GM19240 (cell line): ENCODE data around the gene DENND2D.

Source experiments
- DNase-seq: peaks from one replicate; pipeline ENCODE4 v3.0.0; 2011; ENCODE audit warnings: low spot score; ENCODE audit not compliant: insufficient read length

DENND2D gene

DNA sequence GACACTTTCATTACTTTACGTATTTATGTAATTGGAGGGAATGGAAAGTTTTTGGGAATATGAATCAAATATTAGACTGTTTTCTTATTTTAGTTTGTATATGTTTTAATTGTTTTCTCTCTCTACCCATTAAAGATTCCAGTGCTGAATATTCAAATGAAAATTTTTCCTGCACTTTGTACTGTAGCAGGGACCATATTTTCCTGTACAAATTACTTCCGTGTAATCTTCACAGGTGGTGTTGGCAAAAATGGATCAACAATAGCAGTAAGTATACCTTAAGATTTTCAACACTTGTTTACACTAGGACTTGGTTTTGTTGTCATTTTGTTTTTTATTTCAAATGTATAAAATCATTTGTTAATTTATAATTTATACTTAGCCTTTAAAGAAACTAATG, 18.4 kb downstream of the DENND2D start:
- DNase-seq: no peak

GRCh38 chr1:111179968-111180533, 20.4 kb downstream of the DENND2D start:
- no peak for DNase-seq

DNA sequence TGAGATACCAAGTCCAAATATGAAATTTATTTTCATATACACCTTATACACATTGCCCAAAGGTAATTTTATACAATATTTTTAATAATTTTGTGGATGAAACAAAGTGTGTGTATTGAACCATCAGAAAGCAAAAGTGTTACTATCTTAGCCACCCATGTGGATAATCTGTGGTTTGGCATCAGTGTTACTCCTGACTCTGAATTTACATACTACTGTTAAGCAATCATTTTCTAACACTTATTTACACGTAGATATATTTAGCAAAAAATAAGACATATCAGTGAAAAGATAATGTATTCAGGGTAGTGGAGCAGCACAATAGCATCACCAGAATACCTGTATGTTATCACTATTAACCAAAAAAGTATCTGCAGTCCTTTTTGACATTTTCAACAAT, 23.8 kb downstream of the DENND2D start:
- no peak for DNase-seq

- DNase-seq: no peak
Measured at GRCh38 chr1:111175349-111175748, 25.1 kb downstream of the DENND2D start.

- DNase-seq: no peak
Measured at GRCh38 chr1:111174070-111174469, 26.4 kb downstream of the DENND2D start.

- DNase-seq: no peak
Measured at GRCh38 chr1:111172463-111172862, 28.0 kb downstream of the DENND2D start.

DNA sequence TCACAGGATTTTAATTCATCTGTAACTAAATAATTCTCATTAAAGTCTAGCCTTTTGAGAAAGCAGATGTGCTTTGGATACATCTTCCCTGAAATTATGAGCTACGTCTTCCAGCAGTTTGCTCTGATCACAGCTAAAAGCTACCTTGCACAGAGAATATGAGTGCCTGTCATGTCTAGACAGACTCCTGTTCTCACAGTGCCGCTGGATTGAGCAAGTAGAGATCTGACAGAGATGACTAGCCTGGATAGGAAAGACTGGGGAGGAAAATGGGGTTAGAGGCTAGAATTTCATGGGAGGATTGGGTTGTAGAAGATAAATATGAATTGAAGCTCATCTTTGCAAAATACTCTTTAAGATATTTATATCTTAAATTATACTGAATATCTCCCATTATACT, 36.3 kb downstream of the DENND2D start:
- no peak for DNase-seq

DNA sequence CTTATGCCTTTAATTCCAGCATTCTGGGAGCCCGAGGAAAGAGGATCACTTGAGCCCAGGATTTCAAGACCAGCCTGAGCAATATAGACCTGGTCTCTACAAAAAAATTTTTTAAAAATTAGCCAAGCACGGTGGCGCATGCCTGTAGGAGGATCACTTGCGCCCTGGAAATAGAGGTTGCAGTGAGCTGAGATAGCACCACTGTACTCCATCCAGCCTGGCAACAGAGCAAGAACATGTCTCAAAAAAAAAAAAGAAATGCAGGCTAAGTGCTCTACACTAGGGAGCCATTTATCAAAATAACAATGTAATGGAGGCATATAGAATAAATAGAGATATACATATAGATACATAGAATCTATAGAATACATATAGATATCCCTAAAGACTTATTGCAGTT, 37.1 kb downstream of the DENND2D start:
- no peak for DNase-seq

GRCh38 chr1:111162488-111162880, 38.0 kb downstream of the DENND2D start:
- DNase-seq: no peak

GRCh38 chr1:111161843-111162487, 38.5 kb downstream of the DENND2D start:
- DNase-seq: no peak

DNA sequence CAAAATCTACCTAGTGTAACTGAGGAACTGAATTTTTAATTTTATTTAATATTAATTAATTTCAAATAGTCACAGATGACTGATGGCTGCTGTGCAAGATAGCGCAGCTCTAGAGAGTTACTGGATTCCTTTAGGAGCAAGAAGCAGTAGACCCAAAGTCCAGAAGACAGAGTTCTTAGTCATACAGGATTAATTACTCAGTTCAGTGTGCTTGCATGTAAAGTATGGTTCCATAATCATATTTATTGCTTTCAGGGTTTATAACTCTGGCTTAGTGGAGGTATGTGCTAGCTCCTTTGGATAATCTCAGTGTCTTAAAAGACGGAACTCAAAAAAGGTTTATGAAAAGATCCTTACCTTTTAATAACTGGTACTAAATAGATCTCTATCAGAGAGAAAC, 43.0 kb downstream of the DENND2D start:
- DNase-seq: no peak

- DNase-seq: no peak
Measured at GRCh38 chr1:111154021-111154999, 46.1 kb downstream of the DENND2D start.

DNA sequence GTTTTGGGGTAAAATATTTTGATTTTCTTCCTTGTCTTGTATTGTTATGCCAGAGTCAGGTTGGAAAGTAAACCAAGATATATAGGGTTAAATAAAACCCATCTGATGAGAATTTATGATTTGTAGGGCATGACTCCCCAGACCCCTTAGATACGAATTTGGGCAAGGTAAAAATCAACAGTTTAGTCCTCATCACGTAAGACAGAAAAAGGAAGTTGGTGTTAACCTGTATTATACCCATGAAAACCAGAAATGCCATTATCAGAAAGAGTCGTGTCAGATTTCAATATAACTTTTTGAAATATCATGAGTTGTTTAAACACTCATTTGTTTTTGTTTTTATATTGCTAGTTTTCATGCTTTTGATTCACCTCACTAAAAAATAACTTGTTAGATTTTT, 48.6 kb downstream of the DENND2D start:
- DNase-seq: no peak

GRCh38 chr1:111148376-111148881, 52.0 kb downstream of the DENND2D start:
- no peak for DNase-seq

GRCh38 chr1:111147948-111148347, 52.5 kb downstream of the DENND2D start:
- no peak for DNase-seq

GRCh38 chr1:111145963-111146768, 54.3 kb downstream of the DENND2D start:
- no peak for DNase-seq

DNA sequence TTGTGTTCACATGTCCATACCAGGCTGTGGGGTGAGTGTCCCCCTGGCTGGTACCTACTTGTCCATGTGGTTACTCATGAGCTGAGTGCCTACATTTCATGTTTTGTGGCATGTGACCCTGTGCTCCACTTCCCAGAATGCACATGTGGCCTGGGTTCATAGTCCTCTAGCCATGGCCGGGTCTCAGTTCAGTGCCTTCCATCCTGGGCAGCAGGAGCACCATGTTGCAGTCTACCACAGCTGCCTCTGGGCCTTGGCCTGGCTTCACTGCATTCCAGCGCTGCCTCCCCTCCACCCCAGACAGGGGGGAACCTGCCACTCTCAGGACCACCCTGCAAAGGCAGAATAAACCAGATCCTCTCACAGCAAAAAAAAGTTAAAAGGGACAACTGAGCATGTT, 54.9 kb downstream of the DENND2D start:
- no peak for DNase-seq

DNA sequence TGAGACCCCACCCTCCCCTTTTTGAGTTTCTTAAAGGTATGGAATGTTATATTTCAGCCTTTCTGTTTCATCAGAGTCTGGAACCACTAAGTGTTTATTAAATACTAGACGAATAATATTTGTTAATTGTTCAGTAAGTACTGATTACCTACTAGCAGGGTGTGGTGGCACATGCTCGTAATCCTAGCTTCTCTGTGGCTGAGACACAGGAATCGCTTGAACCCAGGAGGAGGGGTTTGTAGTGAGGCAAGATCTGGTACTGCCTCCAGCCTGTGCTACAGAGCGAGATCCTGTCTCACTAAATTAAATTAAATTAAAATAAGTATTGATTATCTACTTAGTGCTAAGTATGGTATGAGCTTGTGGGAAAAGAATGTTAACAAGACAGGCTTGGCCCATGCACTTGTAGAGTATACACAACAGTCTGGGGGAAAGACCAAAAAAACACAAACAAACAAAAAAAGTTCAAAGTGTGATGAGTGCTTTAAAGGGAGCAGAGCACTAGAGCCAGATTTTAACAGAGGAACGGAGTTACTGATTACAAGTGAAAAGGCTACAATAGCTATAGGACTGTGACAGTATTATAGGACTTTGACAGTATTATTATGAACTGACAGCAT, 58.0 kb downstream of the DENND2D start:
- no peak for DNase-seq

- DNase-seq: no peak
Measured at GRCh38 chr1:111141245-111142220, 58.9 kb downstream of the DENND2D start.

- DNase-seq: no peak
Measured at GRCh38 chr1:111140680-111140967, 59.8 kb downstream of the DENND2D start.
